DMS53 treated with DMSO at 0.1 percent for 48 hours (cell line): ENCODE measurements around the gene ZNF555.
"Not testable (repeated sequence)": the region's sequence is repeated elsewhere in the genome, so short reads cannot be mapped to it uniquely, and the experiment has no call there.

Experiments used
- DNase-seq: peaks from one replicate; lab custom pipeline; 2025; ENCODE audit not compliant: unreplicated experiment; lab: John Stamatoyannopoulos, UW

ZNF555 gene

DNA sequence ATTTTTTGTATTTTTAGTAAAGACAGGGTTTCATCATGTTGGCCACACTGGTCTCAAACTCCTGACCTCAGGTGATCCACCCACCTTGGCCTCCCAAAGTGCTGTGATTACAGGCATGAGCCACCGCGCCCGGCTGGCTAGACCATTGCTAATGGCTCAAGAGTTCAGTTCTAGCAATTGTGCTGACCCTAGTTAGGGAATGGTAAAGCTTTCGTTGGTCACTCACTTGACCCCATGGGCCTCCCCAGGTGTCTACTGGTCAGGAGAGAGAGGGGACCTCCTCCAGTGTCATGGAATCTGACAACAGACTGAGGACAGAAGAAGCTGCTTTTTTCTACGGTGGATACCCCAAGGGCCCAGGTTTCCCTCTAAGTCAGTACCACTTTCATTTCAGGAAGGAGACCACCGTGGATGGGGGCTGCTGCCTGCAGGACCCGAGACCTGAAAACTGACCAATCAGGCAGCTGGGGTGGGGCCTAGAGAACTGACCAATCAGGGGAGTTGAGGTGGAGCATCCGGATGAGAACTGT is 25.3 kb downstream of the ZNF555 start:
- no peak for DNase-seq

- peak; percentile 95 for DNase-seq
Measured at GRCh38 chr19:2867025-2867991, 26.0 kb downstream of the ZNF555 start, which contains the start of gene ZNF556. Gene ZNF556, plus strand, starts transcription at chr19:2867335. Its CDS starts 87 bp downstream, at chr19:2867422.

- DNase-seq: no peak
Measured at GRCh38 chr19:2869618-2870017, 28.3 kb downstream of the ZNF555 start.

- not testable (repeated sequence) for DNase-seq
Measured at GRCh38 chr19:2872175-2872574, 30.9 kb downstream of the ZNF555 start.

DNA sequence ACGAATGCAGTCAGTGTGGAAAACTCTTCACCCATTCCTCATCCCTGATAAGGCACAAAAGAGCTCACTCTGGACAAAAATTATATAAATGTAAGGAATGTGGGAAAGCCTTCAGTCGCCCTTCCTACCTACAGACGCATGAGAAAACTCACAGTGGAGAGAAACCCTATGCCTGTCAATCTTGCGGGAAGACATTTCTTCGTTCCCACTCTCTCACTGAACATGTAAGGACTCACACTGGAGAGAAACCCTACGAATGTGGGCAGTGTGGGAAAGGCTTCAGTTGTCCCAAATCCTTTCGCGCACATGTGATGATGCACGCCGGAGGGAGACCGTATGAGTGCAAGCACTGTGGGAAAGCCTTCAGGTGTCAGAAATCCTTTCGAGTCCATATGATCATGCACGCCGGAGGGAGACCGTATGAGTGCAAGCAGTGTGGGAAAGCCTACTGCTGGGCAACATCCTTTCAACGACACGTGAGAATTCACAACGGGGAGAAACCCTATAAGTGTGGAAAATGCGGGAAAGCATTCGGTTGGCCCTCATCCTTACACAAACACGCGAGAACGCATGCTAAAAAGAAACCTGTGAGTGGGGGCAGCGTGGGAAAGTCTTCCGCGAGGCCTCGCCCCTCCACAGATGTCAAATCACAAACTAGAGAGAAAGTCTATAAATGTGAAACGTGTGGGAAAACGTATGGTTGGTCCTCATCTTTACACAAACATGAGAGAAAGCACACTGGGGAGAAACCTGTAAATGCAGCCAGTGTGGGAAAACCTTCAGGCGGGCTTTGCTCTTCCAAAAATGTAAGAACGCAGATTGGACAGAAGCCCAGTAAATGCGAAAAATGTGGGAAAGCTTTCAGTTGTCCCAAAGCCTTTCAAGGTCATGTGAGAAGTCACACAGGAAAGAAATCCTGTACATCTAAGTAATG is 36.4 kb downstream of the ZNF555 start:
- no peak for DNase-seq

- no peak for DNase-seq
Measured at GRCh38 chr19:2883686-2884439, 42.6 kb downstream of the ZNF555 start.

GRCh38 chr19:2885736-2886135 is 44.5 kb downstream of the ZNF555 start:
- DNase-seq: no peak

DNA sequence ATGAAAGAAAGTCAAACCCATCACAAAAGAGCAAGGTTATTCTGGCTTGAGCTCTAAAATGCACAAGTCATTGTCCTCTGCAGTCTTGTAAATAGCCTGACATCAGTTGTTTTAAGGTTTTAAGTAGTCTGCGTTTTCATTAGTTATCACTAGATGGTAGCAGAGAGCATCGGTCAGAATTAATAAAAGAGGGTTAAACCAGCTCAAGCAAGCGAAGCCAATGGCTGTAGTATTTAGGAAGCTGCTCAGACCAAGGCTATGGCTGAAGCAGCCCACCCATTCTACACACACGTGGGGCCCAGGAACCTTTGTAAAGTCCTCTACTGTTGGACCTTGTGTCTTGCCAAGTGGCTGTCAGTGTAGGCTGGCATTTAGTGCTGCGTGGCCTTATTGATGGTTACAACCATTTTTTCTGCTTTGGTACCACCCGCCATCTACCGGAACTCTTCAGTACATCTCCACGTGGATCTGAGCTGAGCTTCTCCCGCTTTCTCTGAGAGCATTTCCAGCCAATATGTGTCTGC is 46.2 kb downstream of the ZNF555 start:
- peak; percentile 51 for DNase-seq

DNA sequence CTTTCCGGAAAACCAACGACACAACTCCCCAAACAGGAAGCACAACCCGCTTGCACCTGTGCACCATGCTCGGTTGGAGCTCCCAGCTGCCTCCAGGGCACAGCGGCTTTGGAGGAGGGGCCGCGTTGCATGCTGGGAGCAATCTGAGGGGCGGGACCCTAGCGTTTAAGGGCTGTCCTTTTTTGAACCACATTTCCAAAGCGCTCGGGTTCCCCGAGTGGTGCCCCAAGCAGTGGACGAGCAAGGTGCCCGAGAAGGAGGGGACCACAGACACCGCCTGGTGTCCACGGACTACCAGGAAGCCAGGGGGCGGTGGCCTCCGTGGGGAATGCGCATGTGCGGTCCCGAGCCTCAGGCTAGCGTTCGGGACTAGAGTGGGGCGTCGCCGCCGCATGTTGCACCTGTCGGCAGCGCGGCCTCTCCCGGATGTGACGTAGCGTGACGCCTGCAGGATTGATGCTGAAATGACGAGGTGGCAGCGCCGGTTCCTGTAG is 47.5 kb downstream of the ZNF555 start:
- no peak for DNase-seq

GRCh38 chr19:2890531-2890930 is 49.3 kb downstream of the ZNF555 start:
- not testable (repeated sequence) for DNase-seq

- no peak for DNase-seq
Measured at GRCh38 chr19:2896694-2897093, 55.4 kb downstream of the ZNF555 start.

GRCh38 chr19:2900296-2901252 is 59.3 kb downstream of the ZNF555 start, which contains the start of gene ZNF57:
Gene ZNF57, plus strand, starts transcription at chr19:2900928. Its CDS starts 118 bp downstream, at chr19:2901046.
- DNase-seq: peak; percentile 94

- no peak for DNase-seq
Measured at GRCh38 chr19:2902590-2903218, 61.4 kb downstream of the ZNF555 start.

DNA sequence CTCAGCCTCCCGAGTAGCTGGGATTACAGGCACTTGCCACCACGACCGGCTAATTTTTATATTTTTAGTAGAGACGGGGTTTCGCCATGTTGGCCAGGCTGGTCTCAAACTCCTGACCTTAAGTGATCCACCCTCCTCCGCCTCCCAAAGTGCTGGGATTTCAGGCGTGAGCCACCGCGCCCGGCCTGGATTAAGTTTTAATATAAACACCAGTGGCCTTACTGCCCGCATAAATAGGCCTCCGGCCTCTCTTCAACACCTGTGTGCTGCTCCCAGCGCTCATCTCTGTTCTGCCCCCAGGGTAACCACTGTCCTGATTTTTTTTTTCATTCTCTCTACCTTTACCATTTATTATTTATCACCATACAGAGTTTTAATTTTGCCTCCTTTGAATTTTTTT is 62.1 kb downstream of the ZNF555 start:
- not testable (repeated sequence) for DNase-seq

- no peak for DNase-seq
Measured at GRCh38 chr19:2905918-2906519, 64.7 kb downstream of the ZNF555 start.

GRCh38 chr19:2906631-2907195 is 65.4 kb downstream of the ZNF555 start:
- DNase-seq: no peak
